CD4-positive, alpha-beta T cell treated with Interleukin-21 for 1 hour (primary cell): ENCODE measurements around the gene PSKH1.
"Not testable (repeated sequence)": the region's sequence is repeated elsewhere in the genome, so short reads cannot be mapped to it uniquely, and the experiment has no call there.

Source experiments
- DNase-seq: peaks from one replicate; pipeline ENCODE4 v3.0.0-alpha.2; 2020

PSKH1 gene

DNA sequence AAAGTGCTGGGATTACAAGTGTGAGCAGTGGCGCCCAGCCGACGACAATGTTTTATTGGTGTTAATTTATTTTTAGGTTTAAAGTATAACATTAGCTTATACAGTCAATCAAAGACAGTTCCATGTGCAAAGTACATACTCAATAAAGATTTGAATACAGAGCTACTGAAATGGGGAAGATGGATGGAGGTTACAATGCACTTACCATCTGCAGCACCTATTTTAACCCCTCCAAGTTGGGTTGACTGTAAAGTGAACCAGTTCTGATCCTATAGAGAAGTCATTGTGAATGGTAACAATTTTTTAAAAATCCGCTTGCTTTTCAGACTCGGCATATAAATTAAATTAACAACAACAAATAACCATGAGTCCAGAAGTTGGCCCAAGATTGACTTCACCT lies 679 bp upstream of the PSKH1 start:
- DNase-seq: no peak

DNA sequence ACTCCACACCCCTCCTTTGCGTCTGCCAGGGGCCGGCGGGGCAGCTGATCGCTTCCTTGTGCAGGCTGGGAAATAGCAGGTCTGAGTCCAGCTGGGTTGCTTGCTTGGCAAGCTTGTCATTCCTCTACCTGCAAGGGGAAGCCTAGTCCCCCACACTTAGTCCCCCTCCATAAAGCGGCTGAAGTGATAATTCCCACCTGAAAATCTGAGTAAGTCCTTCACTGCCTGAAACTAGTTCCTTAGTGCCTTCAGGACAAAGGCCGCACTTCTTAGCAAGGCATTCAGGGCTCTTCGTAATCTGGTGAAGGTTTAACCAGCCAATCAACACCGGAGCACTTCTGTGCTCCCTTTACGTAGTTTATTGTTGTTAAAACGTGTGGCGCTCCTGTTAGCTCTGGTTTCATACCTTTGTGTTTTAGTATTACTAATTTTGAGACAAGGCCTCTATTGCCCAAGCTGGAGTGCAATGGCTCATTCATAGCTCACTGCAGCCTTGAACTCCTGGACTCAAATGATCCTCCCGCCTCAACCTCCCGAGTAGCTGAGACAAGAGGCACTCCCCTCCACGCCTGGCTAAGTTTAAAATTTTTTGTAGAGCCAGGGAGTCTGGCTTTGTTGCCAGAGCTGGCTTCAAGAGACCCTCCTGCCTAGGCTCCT lies 817 bp downstream of the PSKH1 start:
- no peak for DNase-seq

DNA sequence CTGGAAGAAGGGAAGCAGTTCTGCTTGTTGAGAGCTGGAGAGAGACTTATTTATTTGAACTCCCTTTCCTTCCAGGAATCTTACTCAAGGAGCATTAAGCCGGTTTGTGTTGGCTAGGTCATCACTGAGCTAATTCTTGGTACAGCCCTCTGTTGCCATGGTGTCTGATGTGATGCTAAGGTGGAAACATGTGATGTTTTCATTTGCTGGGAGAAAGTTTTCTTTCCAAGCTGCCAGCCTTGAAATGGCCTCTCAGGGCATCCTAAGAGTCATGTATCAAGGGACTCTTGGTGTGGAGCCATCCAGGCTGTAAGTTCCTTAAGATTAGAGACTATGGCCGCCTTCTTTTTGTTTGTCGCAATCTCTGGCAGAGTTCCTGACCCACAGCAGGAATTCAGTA lies 4.2 kb downstream of the PSKH1 start:
- no peak for DNase-seq

DNA sequence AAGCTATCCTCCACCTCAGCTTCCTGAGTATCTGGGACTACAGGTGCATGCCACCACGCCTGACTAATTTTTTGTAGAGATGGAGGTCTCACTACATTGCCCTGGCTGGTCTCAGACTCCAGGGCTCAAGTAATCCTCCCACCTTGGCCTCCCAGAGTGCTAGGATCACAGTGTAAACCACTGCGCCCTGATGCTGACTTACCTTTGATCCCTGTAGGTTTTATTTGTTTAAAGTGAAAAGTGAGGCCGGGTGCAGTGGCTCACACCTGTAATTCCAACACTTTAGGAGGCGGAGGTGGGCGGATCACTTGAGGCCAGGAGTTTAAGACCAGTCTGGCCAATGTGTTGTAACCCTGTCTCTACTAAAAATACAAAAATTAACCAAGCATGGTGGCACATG lies 8.7 kb downstream of the PSKH1 start:
- DNase-seq: no peak

DNA sequence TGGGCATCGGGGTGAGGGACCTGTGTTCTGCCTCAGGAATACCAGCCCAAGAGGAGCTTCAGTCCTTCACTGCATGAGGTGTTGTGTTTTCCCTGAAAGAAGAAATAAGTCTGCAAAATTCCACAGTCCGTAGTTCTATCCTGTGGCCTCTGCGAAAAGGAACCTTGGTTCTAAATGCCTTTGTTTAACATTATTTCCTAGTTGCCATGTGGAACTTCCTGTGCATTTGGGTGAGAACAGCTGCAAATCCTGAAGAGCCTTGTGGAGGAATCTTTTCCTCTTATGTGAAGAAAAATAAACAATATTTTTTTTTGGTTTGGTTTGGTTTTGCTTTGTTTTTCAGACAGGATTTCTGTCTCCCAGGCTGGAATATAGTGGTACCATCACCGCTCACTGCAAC lies 9.8 kb downstream of the PSKH1 start:
- DNase-seq: no peak

DNA sequence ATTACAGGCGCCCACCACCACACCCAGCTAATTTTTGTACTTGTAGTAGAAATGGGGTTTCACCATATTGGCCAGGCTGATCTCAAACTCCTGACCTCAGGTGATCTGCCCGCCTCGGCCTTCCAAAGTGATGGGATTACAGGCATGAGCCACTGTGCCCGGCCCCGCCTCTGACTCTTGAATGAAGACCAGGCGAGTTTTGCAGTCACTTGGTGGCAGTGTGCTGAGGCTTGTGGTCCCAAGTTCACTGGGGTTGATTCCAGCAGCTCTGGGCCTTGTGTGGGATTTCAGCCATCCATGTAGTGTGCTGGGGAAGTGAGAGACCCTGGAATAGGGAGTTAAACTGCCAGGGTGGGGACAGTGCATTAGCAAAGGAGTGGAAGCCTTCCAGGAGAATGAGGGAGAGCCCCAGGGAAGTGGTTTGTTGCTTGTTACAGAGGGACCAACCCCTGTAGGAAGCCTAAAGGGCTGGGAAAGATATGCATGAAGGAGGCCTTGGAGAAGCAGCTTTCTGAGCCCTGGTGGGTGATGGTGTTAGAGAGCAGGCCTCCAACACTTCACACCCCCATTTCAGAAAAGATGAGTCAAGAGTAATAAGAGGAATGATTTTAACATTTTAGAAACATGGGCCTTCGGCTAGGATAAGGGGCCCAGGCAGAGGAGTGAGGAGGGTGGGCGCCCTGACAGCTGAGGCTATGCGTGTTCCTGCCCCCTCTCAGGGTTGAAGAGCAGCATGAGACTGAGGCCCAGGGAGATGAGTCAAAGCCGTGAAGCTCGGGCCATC lies 14.5 kb downstream of the PSKH1 start:
- no peak for DNase-seq

DNA sequence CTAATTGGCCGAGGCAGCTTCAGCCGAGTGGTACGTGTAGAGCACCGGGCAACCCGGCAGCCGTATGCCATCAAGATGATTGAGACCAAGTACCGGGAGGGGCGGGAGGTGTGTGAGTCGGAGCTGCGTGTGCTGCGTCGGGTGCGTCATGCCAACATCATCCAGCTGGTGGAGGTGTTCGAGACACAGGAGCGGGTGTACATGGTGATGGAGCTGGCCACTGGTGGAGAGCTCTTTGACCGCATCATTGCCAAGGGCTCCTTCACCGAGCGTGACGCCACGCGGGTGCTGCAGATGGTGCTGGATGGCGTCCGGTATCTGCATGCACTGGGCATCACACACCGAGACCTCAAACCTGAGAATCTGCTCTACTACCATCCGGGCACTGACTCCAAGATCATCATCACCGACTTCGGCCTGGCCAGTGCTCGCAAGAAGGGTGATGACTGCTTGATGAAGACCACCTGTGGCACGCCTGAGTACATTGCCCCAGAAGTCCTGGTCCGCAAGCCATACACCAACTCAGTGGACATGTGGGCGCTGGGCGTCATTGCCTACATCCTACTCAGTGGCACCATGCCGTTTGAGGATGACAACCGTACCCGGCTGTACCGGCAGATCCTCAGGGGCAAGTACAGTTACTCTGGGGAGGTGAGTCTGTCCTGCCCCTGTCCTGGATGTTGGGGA lies 16.1 kb downstream of the PSKH1 start:
- no peak for DNase-seq

DNA sequence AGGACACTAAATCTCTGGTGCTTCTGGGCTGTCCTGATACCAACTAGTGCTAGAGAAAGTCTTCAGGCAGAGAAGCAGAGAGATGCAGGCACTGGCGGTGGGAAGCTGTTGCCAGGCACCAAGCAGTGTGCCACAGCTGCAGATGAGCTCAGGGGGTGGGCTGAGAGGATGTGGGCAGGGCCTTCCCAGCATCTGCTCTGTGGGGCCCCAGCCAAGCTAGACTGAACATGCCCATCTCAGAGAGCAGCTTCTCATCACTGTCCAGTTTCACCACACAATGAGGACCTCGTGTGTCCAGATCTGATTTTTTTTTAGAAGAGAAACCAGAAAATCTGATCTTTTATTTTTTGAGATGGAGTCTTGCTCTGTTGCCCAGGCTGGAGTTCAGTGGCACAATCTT lies 17.1 kb downstream of the PSKH1 start:
- no peak for DNase-seq

DNA sequence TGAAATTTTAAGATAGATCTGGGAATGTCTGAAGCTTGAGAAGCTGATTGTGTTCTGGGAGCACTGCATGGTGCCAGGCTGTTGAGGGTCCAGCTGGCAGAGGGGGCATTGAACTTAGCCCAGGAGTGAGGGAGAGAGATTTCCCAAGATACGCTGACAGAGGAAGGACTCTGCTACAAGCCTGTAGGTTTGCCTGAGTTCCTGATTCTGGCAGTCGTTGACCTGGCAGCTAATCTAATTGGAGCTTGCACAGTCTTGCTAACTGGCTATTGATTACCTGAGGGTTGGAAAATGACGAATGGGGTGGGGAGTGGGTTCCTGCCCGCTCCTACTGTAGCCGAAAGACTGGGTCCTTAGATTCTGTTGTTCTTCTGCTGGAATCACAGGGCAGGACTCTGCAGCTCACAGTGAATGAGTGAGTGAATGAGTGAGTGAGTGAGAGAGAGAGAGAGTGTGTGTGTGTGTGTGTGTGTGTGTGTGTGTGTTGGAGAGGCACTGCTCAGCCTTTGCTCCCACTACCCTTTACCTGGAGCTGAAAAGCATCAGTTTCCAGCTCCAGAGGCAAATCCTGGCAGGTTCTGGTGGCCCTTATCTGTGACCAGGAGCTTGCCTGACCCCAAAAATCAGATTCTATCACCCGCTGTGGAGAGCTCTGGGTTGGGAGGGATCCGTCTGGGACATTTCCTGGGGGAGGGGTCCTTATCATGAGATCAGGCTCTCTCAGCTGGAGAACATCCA lies 21.9 kb downstream of the PSKH1 start:
- no peak for DNase-seq

DNA sequence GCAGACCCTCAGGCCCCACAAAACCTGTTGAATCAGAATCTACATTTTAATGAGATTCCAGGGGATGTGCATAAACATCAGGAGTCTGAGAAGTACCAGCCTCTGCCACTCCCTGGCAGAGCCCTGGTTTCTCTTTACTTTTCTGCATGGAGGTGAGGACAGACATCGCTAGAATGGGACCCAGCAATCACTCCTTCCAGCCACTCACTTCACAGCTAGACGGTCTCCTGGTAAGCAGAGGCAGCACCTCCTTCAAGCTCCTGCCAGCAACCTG lies 22.4 kb downstream of the PSKH1 start:
- not testable (repeated sequence) for DNase-seq

DNA sequence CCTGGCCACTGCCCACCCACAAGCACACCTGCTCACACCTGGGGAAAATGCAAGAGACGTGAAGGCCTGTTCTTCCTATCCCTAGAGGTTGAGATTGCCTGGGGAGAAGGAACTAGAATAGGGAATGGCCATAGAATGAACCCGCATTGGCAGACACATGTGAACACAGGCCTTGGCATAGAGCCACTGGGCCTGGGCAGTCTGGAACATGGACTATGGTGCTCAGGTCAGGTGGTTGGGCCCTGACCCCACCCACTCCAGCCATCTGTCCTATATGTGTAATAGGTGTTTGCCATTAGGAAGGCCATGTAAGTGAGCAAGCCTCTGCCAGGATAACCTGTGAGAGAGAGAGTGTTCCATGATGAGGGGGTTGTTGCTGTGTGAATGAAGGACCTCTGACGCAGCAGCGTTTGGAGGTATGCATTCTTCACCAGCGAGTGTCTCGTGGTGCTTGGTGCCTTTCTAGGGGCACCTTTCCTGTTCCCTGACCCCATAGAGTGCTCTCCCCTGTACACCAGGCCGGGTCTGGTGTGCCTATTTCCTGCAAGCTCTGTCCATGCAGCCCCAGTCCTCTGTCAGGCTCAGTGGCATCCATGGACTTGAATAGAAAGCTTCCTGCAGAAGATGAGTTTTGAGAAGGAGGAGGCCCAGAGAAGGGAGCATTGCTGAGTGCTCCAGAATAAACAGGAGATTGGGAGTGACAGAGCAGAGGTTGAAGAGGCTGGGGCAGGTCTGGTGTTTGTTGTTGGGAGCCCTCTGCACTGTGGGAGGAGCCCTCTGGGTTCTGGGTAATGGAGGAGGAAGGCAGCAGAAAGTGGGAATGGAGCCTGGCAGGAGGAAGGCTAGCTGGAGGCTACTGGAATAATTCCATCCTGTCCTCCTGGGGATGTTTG lies 23.0 kb downstream of the PSKH1 start:
- no peak for DNase-seq

DNA sequence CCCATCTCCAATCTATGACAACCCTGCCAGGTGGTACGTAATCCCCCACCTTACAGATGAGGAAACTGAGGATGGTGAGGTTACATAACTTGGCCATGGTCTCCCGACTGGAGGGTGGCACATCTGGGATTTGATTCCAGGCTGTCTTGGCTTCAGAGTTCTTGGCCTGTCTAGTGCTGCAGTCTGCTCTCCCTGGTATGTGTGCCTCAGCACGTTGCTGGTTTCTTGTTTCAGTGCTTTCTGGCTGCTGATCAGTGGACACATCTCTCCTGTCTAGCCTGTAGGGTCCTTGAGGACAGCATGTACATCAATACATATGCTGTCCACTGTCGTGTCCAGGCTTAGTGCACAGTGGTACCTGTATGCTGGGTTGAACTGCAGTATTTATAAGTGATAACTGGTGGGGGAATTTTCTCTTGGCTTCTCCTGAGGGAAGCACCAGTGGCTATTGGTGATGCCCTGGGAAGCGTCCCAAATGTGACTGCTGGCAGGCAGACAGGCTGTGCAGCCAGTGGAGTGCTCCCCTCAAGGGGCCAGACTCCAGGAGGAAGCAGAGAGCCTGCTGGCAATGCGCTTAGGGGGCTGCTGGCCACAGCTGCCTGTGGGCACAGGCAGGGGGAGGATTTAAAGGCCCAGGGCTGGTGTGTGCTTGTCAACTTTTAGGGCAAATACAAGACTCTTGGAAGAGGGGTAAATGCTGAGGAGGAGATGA lies 24.2 kb downstream of the PSKH1 start:
- no peak for DNase-seq

DNA sequence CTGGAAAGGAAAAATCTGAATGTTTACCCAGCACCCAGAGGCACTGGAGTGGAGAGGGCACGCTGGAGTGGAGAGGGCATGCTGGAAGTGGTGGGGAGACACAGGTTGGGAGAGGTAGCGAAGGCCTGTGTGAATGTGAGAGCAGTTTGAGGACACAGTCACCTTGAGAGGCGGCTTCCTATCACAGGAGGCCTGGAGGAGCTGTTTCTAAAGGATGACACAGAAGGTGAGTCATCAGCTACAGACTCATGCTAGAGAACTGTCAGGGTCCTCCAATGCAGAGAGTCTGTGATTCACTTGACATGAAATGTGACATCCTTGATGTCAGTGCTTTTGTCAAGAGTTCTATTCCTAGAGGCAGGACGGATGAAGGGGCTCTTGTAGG lies 24.8 kb downstream of the PSKH1 start:
- DNase-seq: no peak

DNA sequence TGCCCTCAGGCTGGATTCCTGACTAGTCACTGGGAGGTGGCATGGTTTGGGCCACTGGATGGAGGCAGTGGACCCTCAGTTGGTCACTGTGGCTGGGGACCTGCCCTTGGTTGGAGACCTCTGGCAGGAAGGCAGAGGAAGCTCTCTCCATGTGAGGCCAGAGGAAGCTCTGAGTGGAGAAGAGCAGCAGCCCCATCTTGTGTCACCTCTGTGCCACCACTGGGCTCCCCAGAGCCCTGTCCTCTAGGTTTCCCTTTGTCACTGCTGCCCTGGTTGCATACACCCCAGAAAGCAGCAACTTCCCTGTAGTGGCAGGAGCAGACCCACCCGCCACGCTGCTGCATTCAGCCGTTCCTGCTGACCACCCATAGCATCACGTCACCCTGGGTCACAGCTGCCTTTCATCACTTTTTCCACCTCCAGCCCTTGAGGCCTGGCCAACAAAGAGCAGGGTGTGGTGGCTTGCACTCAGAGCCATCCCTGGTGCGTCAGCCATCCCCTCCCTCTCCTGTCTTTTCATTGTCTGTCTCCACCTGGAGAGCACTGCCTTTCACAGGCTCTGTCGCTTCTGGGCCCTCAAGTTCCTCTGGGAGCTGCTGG lies 26.7 kb downstream of the PSKH1 start:
- no peak for DNase-seq

DNA sequence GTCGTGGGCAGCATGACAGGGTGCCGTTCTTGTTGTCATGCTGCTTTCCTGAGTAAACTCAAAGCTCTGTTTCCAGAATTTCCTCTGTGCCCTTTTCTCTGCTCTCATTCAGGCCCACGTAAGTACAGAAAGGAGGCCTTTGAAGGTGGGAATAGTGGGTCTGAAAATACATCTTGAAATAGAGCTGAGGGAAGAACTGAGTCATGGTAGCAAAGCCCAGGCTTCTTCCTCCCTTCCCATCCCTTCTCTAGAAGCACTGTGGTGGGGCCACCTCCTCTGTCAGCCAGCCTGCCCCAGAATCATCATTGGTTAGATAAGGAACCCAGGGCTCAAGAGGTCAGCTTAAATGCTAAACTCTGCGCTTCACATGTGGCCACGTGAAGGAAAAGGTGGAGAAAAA lies 29.2 kb downstream of the PSKH1 start:
- no peak for DNase-seq

DNA sequence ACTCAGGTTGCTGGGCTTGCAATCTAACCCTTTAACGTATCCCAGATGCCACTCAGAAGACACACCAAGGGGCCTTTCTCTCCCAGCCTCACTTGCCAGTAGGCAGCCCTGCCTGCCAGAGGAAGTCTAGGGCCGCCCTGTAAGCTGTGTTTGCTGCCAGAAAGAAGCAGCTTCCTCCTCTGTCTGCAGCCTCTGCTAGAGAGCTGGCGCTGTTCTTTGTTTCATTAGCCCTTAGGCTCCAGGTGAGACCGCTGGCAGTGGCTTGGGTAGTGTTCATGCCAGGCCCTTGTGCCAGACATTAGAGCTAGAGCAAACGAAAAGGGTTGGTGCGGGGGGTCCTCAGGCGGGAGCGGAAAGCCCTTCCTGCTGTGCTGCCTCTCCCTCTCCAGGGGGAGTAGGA lies 29.7 kb downstream of the PSKH1 start:
- no peak for DNase-seq

DNA sequence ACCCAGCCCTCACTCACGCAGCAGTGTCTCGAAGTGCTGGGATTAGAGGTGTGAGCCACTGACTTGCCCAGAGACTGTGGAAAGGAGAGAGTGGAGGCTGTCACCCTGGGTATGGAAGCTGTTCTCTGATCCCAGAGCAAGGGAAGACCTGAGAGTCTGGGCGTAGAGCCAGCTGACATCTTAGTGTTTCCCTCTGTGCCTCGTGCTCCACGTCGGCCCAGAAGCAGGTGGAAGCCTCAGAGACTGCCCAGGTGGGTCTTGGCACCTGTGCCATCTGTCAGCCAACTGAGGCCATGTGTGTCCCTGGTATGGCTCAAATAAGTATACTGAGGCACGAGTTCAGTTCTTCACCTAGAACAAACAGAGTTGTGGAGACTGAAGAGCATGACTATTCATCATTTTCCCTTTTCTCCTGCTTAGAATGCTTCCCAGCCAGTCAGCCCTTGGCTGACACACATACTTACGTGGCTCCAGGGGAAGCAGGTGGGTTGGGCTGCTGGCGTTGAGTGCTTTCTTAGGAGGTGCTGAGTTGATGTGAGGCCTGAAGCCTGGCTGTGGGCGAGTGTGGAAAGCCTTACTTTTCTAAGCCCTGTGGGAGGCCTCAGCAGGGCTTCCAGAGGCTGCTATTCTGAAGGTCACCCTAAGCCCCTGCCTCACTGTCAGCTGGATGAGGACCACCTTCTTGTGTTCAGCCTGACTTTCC lies 30.5 kb downstream of the PSKH1 start:
- no peak for DNase-seq

DNA sequence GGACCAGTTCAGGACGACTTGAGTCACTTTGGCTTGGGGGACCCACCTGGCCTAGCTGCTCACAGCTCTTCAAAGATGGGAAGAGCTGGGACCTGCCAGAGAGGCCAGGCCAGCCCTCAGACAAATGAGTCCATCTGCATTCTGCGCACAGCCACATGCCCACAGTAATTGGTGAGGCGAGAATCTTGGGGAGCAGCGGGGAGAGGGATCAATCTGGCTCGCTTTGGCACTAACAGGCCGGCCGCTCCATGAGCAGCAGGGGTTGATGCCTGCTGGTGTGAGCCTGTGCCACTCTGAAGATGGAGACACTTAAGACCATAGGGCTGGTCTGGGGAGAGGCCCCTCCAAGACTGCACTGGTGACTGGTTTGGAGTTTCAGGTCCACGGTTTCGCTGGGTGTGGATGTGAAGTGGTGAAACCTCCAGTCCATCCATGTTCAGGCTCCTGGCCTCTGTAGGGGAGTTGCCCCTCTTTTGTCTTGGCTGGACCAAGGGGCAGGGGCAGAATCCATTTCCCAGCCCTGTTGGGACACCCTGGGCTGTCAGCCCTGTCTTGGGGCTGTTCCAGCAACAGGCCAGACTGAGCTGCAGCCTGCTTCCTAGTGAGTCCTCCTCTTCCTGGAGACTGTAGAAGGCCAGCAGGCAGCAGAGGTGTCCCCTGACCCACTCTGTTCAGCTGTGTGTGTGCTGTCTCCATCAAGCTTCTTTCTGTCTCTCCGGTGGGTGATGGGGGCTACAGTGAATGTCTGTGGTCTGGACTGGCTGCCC lies 31.3 kb downstream of the PSKH1 start:
- no peak for DNase-seq

DNA sequence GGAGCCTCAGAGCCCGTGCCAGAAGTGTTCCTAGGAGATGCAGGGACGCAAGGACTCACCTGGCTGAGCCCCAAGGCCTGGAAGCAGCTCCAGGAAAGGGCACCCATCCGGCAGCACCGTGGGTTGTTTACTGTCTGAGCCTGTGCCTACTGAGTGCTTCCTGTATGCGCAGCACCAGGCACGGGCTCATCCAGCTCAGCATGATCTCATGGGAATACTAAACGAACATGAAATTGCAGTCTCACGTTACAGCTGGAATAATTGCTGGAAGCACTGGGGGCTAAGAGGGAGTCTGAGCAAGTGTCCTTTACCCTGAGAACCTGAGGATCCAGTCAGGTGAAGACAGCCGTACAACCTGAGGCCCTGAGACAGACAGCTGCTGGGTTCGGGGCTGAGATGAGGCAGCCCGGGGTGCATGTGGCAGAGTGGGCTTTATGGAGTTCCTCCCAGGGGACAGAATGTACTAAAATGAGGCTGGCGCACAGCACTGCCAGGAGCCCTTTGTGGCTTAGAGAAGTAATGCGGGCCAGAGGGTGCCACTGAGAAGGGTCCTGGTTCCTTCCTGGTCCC lies 33.2 kb downstream of the PSKH1 start:
- no peak for DNase-seq
